Activated naive CD4-positive, alpha-beta T cell treated with anti-CD3 and anti-CD28 coated beads, Interleukin-2, amount 50 U/mL, for 72 hours (primary cell): ENCODE measurements around the gene KRT33A. TPM values are rescaled to one million over a fixed set of nuclear protein-coding genes. Genes with fewer than 3 reads are reported as not detected.
"Not testable (repeated sequence)": the region's sequence is repeated elsewhere in the genome, so short reads cannot be mapped to it uniquely, and the experiment has no call there.

ENCODE experiments used
- ATAC-seq, 2 donors: fragments of 150-1000 bp; cut with Tn5 transposase; 2 replicates each; pipeline ENCODE4 v1.10.0; 2021; ENCODE audit warnings: mild to moderate bottlenecking in 2 of 2, moderate library complexity in 2 of 2
- DNase-seq, 2 donors: peaks; one replicate each; pipeline ENCODE4 v3.0.0; 2021 to 2022; ENCODE audit warnings: low spot score in 2 of 2
- H3K27ac Mint-ChIP-seq, 2 donors: one replicate each; pipeline ENCODE4 v1.8.0; 2022; ENCODE audit warnings: mild to moderate bottlenecking in 2 of 2, mixed read lengths in 2 of 2
- H3K36me3 Mint-ChIP-seq, 2 donors: one replicate each; pipeline ENCODE4 v1.8.0; 2022; ENCODE audit warnings: mixed read lengths in 2 of 2
- H3K9me3 Mint-ChIP-seq, 2 donors: one replicate each; pipeline ENCODE4 v1.8.0; 2022; ENCODE audit warnings: mixed read lengths in 2 of 2
- total RNA-seq, 2 donors: library from RNA; stranded (reverse); gene quantifications; one replicate each; pipeline ENCODE4 v1.2.3, GENCODE V29; 2022

KRT33A gene
- total RNA-seq = not detected

DNA sequence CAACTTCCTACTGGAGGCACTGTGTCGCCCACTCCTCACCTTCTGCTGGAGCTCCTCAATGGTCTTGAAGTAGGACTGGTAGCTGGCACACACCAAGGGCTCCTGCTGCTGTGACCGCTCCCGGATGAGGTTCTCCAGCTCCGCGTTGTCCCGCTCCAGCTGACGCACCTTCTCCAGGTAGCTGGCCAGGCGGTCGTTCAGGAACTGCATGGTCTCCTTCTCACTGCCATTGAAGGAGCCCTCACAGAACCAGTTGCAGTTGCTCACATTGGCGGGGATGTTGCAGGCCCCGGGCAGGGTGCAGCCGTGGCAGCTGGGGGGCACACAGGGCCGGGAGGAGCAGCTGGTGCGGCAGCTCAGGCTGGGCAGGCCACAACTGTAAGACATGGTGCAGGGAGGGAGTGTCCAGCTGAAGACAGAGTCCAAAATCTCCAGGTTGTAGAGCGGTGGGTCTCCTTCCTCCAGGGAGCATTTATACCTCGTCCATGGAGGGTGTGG, at the start of gene KRT33A:
TSS of gene KRT33A (minus strand) at position 448 of the 498 bp plus-strand sequence. CDS start at position 387, 61 bp downstream.
- not testable (repeated sequence) for H3K9me3 Mint-ChIP-seq, H3K27ac Mint-ChIP-seq, ATAC-seq, DNase-seq, H3K36me3 Mint-ChIP-seq

DNA sequence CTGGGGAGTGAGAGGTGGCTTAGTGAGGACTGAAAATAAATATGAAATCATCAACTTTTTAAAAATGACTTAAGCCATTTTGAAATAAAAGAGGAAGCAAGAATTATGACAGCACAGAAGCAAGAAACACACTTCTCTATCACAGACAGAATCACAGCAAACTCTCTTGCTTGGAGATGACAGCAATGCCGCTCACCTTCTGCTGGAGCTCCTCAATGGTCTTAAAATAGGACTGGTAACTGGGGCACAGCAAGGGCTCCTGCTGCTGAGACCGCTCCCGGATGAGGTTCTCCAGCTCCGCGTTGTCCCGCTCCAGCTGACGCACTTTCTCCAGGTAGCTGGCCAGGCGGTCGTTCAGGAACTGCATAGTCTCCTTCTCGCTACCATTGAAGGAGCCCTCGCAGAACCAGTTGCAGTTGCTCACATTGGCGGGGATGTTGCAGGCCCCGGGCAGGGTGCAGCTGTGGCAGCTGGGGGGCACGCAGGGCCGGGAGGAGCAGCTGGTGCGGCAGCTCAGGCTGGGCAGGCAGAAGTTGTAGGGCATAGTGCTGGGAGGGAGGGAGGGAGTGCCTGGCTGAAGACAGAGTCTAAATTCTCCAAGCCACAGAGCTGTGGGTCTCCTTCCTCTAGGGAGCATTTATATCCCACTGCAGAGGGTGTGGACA, 46.5 kb upstream of the KRT33A start, which contains the start of gene KRT31:
TSS of gene KRT31 (minus strand) at position 613 of the 665 bp plus-strand sequence. CDS start at position 544, 69 bp downstream.
- ATAC-seq (no peak), DNase-seq (no peak)
- no peak within 1 kb of the TSS for H3K27ac Mint-ChIP-seq
- H3K9me3 Mint-ChIP-seq = no peaks in the 10 kb centered on the region
- H3K36me3 Mint-ChIP-seq = peaks cover 0 to under 1% of the 10 kb centered on the region in 2 donors

DNA sequence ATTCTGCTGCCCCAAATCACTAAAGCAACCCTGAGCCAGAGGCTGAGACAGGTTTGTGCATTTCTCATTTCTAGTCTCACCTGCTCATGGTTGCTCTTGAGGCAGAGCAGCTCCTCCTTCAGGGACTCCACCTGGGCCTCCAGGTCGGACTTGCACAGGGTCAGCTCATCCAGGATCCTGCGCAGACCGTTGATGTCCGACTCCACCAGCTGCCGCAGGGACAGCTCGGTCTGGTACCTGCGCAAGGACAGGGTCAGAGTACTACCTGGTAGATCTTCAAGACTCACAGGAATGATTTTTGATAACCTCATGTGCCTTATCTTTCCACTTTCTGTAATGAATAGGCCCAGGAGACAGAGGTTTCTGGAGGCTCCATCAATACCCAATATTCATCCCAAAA, 45.7 kb upstream of the KRT33A start:
- DNase-seq = no peak
- Mint-ChIP-seq H3K9me3 (no peaks in the 10 kb centered on the region), H3K36me3 (no peaks in the 10 kb centered on the region), H3K27ac (no peak overlapping the region)
- ATAC-seq = no peak

GRCh38 chr17:41395611-41396010, 45.0 kb upstream of the KRT33A start:
- ATAC-seq (no peak), DNase-seq (no peak)
- H3K27ac Mint-ChIP-seq = no peak overlapping the region
- no peaks in the 10 kb centered on the region for H3K9me3 Mint-ChIP-seq
- H3K36me3 Mint-ChIP-seq = no peaks in the 10 kb centered on the region

- not testable (repeated sequence) for H3K27ac Mint-ChIP-seq, H3K9me3 Mint-ChIP-seq, H3K36me3 Mint-ChIP-seq, ATAC-seq, DNase-seq
Measured at GRCh38 chr17:41395044-41395443, 44.4 kb upstream of the KRT33A start.

GRCh38 chr17:41394254-41394996, 43.8 kb upstream of the KRT33A start:
- Mint-ChIP-seq H3K9me3 (no peaks in the 10 kb centered on the region), H3K36me3 (no peaks in the 10 kb centered on the region), H3K27ac (no peak overlapping the region)
- DNase-seq = no peak
- no peak for ATAC-seq

DNA sequence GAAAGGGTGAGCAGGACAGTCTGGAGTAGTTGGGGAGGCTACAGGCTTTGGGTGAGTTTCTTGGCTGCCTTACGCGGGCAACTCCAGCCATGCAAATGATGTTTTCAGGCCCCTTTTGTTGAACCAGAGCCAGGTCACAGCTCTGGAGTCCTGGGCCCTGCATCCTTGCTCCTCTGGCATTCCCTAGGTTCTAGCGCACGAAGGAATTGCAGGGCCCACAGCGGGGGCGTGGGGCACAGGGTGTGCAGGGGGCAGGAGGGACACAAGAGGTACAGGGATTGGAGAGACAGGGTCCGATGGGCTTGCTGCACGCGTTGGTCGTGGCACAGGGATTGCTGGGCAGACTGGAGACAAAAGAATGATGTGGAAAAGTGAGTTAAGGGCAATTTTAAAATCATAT, 43.2 kb upstream of the KRT33A start:
- Mint-ChIP-seq H3K9me3 (no peaks in the 10 kb centered on the region), H3K36me3 (no peaks in the 10 kb centered on the region), H3K27ac (no peak overlapping the region)
- no peak for ATAC-seq
- DNase-seq = no peak

DNA sequence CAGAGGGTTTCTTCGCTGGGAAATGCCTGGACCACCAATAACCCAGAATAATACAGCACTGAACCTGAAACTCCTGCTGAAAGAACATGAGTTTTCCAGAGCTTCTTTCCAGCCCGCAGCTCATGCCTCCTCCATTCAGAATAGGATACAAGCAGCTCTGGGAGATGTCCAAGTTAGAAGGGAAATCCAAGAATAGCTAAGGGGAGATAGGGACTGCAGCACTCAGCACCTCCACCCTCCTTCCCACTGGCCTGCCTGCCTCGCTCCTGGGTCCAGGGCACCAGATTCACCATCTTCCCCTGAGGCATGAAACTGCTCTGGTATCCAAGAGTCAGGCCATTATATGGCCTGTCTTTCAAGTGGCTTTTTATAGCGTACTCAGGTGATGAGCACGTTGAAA, 42.7 kb upstream of the KRT33A start:
- Mint-ChIP-seq H3K9me3 (peaks cover 0 to 4% of the 10 kb centered on the region in 2 donors), H3K36me3 (no peaks in the 10 kb centered on the region), H3K27ac (no peak overlapping the region)
- ATAC-seq (no peak), DNase-seq (no peak)

- DNase-seq = no peak
- H3K27ac Mint-ChIP-seq = no peak overlapping the region
- peaks cover 0 to 4% of the 10 kb centered on the region in 2 donors for H3K36me3 Mint-ChIP-seq
- no peak for ATAC-seq
- peaks cover 0 to 9% of the 10 kb centered on the region in 2 donors for H3K9me3 Mint-ChIP-seq
Measured at GRCh38 chr17:41392278-41392677, 41.6 kb upstream of the KRT33A start.

DNA sequence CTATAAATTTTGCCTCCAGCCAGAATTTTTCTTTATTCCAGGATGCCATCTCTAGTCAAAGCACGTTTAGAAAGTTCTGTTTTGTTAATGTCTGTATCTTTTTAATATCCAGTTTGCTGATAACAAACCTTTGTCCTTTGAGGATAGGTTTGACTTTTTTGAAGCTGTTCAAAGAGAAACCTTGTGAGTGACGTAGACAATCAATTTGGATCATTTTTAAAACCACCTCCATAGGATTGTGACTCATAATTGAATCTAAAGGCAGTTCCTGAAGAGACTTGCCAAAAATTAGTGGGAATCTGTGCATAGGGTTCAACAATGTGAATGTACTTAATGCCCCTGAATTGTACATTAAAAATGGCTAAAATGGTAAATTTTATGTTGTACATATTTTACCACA, 40.9 kb upstream of the KRT33A start:
- ATAC-seq (no peak), DNase-seq (no peak)
- no peak overlapping the region for H3K27ac Mint-ChIP-seq
- peaks cover 3 to 10% of the 10 kb centered on the region in 2 donors for H3K36me3 Mint-ChIP-seq
- H3K9me3 Mint-ChIP-seq = peaks cover 3 to 13% of the 10 kb centered on the region in 2 donors

DNA sequence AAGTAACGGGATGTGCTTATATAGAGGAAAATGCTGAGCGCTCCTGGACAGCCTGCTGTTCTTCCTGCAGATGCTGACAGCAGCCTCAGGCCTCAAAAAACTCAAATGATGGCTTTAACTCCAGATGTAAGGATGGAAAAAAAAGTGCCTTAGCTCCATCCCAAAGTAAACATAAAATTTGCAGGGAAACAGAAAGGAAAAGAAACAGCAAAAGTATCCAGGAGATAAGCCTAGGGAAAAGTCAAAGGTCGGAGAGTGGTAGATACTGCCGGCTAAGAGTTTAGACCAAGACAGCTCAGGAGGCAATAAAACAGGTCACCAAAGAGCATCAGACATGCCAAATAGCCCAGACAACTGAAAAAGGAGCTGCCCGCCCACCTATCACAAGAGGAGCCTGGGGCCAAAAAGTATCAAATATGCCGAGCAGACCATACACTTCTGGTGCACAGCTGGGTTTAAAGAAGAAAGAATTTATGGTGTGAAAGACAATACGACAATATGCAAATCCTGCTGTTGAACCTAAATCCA, 39.8 kb upstream of the KRT33A start:
- DNase-seq (no peak), ATAC-seq (no peak)
- peaks cover 7 to 14% of the 10 kb centered on the region in 2 donors for H3K36me3 Mint-ChIP-seq
- H3K9me3 Mint-ChIP-seq = peaks cover 7 to 17% of the 10 kb centered on the region in 2 donors
- no peak overlapping the region for H3K27ac Mint-ChIP-seq

DNA sequence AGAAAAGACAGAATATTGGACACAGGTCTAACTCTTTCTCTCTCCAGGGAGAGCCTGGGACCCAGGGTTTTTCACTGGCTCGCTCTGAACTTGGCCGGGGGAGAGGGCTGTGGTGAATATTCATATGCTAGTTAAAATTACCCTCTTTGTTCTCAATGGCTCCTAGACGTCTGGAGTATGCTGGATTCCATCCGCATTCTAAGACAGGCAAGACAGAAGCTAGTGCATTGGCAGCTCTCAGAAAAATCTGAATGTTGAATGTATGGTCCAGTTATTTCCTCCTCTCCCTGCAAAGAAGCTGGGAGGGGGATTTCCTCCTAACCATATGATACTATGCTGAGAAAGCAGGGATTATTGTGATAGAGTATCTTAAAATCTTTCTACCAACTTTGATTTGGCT, 37.0 kb upstream of the KRT33A start:
- no peak for ATAC-seq
- H3K36me3 Mint-ChIP-seq = peaks cover 7 to 14% of the 10 kb centered on the region in 2 donors
- H3K9me3 Mint-ChIP-seq = peaks cover 7 to 17% of the 10 kb centered on the region in 2 donors

DNA sequence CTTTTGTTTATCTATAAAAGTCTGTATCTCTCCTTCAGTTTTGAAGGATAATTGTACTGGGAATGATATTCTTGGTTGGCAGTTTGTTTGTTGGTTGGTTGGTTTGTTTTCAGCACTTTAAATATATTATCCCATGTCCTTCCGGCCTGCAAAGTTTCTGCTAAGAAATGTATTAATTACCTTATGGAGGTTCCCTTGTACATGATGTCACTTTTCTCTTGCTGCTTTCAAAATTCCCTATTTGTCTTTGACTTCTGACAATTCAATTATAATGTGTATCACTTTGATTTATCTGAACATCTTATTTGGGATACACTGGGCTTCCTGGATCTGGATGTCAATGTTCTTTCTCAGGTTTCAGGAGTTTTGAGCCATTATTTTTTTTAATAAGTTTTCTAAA, 35.6 kb upstream of the KRT33A start:
- Mint-ChIP-seq H3K36me3 (peaks cover 7 to 14% of the 10 kb centered on the region in 2 donors), H3K27ac (no peak overlapping the region), H3K9me3 (peaks cover 7 to 17% of the 10 kb centered on the region in 2 donors)
- DNase-seq = no peak
- ATAC-seq = no peak

More for the DNA sequence above, 37.0 kb upstream of the KRT33A start:
- no peak for DNase-seq
- H3K27ac Mint-ChIP-seq = no peak overlapping the region

- no peak overlapping the region for H3K27ac Mint-ChIP-seq
- peaks cover 7 to 14% of the 10 kb centered on the region in 2 donors for H3K36me3 Mint-ChIP-seq
- no peak for ATAC-seq
- DNase-seq = no peak
- H3K9me3 Mint-ChIP-seq = peaks cover 9 to 17% of the 10 kb centered on the region in 2 donors
Measured at GRCh38 chr17:41383690-41384089, 33.1 kb upstream of the KRT33A start.

DNA sequence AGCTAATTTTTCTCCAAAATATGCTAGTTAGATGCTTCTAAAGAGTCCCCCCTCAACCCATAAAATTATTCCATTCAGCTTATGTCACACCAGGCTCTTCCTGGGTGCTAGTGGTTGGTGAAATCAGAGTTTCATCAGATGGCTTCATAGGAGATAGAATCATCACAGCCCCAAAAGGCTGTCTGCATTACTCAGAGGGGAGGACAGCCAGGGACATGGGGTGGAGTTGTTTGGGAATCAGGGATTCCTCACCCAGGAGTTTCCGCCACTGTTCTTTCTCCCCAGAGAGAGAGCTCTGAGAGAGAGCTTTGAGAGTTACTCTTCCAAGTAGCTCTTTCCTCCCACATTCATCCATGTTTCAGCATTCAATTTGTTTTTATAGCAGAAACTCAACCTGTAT, 31.8 kb upstream of the KRT33A start:
- ATAC-seq = no peak
- peaks cover 9 to 12% of the 10 kb centered on the region in 2 donors for H3K9me3 Mint-ChIP-seq
- no peak for DNase-seq
- no peak overlapping the region for H3K27ac Mint-ChIP-seq
- peaks cover 7 to 11% of the 10 kb centered on the region in 2 donors for H3K36me3 Mint-ChIP-seq

- H3K9me3 Mint-ChIP-seq = peaks cover 7 to 12% of the 10 kb centered on the region in 2 donors
- DNase-seq, H3K36me3 Mint-ChIP-seq, H3K27ac Mint-ChIP-seq, ATAC-seq: not testable (repeated sequence)
Measured at GRCh38 chr17:41381943-41382342, 31.3 kb upstream of the KRT33A start, which contains the start of gene KRT34. KRT34 (minus strand) TSS chr17:41382306; CDS start chr17:41382246, 60 bp downstream.

- not testable (repeated sequence) for H3K9me3 Mint-ChIP-seq, H3K27ac Mint-ChIP-seq, DNase-seq, ATAC-seq, H3K36me3 Mint-ChIP-seq
Measured at GRCh38 chr17:41380091-41380490, 29.5 kb upstream of the KRT33A start.
